Testis (tissue), 3 donors: ENCODE data around the gene RSPH3. TPM values are rescaled to one million over a fixed set of nuclear protein-coding genes. Genes with fewer than 3 reads are reported as not detected.

Experiments used
- DNase-seq: peaks from one replicate; pipeline ENCODE4 v3.0.0-alpha.2; 2019
- H3K27ac ChIP-seq, 2 donors: fragments of 200-600 bp; sonication (generic); one replicate each; pipeline ENCODE4 v1.5.1; 2019
- H3K27me3 ChIP-seq: fragments of 200-600 bp; sonication (generic); one replicate; pipeline ENCODE4 v1.5.1; 2019
- H3K36me3 ChIP-seq: fragments of 200-600 bp; sonication (generic); one replicate; pipeline ENCODE4 v1.5.1; 2017; ENCODE audit warnings: low read depth; ENCODE audit errors: missing control alignments
- H3K4me1 ChIP-seq: fragments of 200-600 bp; sonication (generic); one replicate; pipeline ENCODE4 v1.5.1; 2019
- H3K4me3 ChIP-seq, 2 donors: fragments of 200-600 bp; sonication (generic); one replicate each; pipeline ENCODE4 v1.5.1; 2017 to 2019
- H3K9me3 ChIP-seq: fragments of 200-600 bp; sonication (generic); one replicate; pipeline ENCODE4 v1.5.1; 2017
- POLR2A ChIP-seq: fragments of 450-650 bp; IDR thresholded peaks from one replicate; pipeline ENCODE4 v1.6.1; 2017; ENCODE audit warnings: antibody characterized with exemption, mild to moderate bottlenecking, moderate library complexity
- WGBS, 2 donors: methylation state at CpG; one replicate each; pipeline ENCODE4 v1.1.5; 2018; 5-methylcytosine and 5-hydroxymethylcytosine counted together
- intact Hi-C: fragments of 100-400 bp; cut with DNase I; formaldehyde crosslinking; loops from one replicate; pipeline ENCODE4 v1.15.1; 2023; ENCODE audit warnings: low total_unique reads
- polyA plus RNA-seq: library from polyadenylated mRNA; stranded (reverse); fragments of 350-450 nt; fragmentation: Illumina TruSeq; extraction: RNeasy Lipid Tissue Mini Kit (QIAGEN cat#74804); gene quantifications from one replicate; pipeline ENCODE4 v1.2.3, GENCODE V29; 2014; ENCODE audit warnings: low read depth, low replicate concordance; ENCODE audit not compliant: insufficient read depth
- total RNA-seq, 2 donors: library from RNA; depleted of rRNA; stranded (reverse); fragments of >200 nt; gene quantifications; one replicate each; pipeline ENCODE4 v1.2.3, GENCODE V29; 2016
- TF ChIP-seq, protein P1 (sequence below), 3 experiments: fragments of 450-650 bp in 2 of 3; fragments of 200-600 bp in 1 of 3; sonication (generic) in 1 of 3; IDR thresholded peaks; one replicate each; pipeline ENCODE4 v1.5.1; 2016 to 2019; ENCODE audit warnings: antibody characterized with exemption in 3 of 3, mild to moderate bottlenecking in 2 of 3, moderate library complexity in 1 of 3

Gene RSPH3
- total and polyA plus RNA-seq, 3 donors from 2014 or later = 15.7 to 41.9 (median 23.6) TPM

DNA sequence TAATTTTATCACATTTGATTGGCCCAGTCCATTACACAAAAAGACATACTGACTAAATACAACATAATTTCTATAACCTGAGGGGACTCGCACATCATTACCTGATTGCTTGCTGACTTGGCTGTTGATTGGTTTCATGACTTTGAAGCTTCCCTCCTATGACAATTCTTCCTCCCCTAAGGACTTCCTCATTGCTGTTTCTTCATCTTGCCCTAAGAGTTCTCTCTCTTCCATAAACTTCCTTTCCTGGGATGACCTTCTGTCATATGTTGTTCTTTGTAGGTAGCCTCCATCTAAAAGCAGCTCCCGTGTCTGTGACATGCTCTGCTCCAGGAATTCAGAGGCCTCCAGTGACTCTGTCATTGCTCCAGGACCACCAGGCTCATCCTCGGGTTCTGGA lies 22.6 kb downstream of the RSPH3 start:
- Histone ChIP-seq H3K9me3 (no peaks in the 10 kb centered on the region), H3K4me1 (no peaks in the 10 kb centered on the region), H3K27ac (no peak overlapping the region), H3K4me3 (no peak overlapping the region), H3K36me3 (no peaks in the 10 kb centered on the region), H3K27me3 (no peaks in the 10 kb centered on the region)
- intact Hi-C loops = no loop called here
- WGBS, 2 donors = 80 to 88% methylated on average over 3 of the region's 3 CpGs
- no peak for DNase-seq
- TF ChIP-seq, protein P1, sequence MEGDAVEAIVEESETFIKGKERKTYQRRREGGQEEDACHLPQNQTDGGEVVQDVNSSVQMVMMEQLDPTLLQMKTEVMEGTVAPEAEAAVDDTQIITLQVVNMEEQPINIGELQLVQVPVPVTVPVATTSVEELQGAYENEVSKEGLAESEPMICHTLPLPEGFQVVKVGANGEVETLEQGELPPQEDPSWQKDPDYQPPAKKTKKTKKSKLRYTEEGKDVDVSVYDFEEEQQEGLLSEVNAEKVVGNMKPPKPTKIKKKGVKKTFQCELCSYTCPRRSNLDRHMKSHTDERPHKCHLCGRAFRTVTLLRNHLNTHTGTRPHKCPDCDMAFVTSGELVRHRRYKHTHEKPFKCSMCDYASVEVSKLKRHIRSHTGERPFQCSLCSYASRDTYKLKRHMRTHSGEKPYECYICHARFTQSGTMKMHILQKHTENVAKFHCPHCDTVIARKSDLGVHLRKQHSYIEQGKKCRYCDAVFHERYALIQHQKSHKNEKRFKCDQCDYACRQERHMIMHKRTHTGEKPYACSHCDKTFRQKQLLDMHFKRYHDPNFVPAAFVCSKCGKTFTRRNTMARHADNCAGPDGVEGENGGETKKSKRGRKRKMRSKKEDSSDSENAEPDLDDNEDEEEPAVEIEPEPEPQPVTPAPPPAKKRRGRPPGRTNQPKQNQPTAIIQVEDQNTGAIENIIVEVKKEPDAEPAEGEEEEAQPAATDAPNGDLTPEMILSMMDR (IDR thresholded peaks at IDR 0.05) = no peak
- no peak for TF ChIP-seq POLR2A

DNA sequence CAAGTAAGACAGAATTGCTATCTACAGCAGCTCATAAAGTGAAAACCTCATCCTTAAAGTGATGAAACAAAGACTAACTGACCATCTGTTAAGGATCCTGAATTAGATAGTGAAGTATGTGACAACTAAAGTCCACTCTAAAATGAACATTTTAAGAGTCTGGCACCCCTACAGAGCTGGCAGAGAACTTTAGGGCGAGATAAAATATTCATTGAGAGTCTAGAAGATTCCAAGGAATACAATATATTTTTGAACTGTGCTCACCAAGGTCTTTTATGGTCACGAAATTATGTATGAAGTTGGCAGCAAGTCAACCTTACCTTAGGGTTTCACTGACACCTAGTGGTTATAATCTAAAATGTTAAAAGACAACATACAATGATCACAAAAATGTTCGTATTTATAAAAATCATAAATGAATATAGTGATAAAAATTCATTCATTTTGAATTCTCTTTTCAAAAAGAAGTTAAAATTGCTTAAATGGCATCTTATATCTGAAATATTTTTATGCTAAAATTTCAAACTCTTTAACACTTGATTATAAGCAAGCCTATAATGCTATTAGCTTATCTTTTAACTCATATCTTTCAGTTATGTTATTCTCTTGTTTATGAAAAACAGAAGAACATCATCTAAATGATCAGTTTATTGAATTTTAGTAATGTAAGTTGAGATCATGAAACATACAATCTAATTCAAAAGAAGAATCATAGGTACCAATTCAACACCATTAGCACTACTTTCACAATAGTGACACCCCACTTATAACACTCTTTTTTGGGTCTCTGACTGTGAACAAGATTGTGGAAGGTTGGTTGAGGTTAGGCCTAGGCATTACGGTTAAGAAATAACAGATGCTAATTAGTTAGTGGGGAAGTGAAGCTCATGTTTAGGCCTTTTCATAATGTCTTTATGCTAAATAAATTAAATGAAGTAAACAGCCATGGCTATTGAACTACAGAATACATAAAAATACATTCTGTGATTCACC lies 27.5 kb downstream of the RSPH3 start:
- 33 to 41% methylated on average over 4 of the region's 4 CpGs for WGBS, 2 donors
- intact Hi-C loops = loop anchor here (5.0 kb wide), 1 partner anchor 265 kb away; no protein-coding TSS in a partner anchor
- no peak for DNase-seq
- Histone ChIP-seq H3K4me1 (no peaks in the 10 kb centered on the region), H3K4me3 (no peak overlapping the region), H3K27me3 (no peaks in the 10 kb centered on the region), H3K27ac (no peak overlapping the region), H3K36me3 (no peaks in the 10 kb centered on the region), H3K9me3 (no peaks in the 10 kb centered on the region)
- TF ChIP-seq, protein P1 (IDR thresholded peaks at IDR 0.05) = peak; percentile 43 to 58 (median 55)
- TF ChIP-seq POLR2A = no peak

DNA sequence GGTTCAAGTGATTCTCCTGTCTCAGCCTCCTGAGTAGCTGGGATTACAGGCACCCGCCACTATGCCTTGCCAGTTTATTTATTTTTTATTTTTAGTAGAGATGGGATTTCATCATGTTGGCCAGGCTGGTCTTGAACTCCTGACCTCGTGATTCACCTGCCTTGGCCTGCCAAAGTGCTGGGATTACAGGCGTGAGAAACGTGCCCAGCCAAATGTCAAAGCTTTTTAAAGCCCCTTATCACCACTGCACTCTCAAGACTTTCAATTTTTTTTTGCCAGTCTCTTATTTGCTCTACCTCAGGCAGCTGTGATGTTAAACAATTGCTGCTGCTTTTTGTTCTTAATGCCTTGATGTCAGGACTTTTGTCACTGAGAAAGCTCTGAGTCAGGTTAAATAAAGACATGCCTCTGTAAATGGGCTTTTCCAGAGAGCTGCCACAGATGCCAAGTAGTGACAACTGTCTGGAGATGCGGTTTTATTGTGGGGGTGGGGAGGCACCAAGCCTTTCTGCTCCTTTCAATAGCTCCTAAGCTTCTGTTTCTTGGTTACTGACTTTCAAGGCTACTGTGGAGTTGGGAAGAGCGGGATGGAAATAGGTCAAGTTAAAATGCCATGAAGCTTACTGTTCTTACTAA lies 29.2 kb downstream of the RSPH3 start:
- 91 to 94% methylated on average over 6 of the region's 6 CpGs for WGBS, 2 donors
- Histone ChIP-seq H3K9me3 (no peaks in the 10 kb centered on the region), H3K27me3 (no peaks in the 10 kb centered on the region), H3K27ac (no peak overlapping the region), H3K4me3 (no peak overlapping the region), H3K4me1 (no peaks in the 10 kb centered on the region), H3K36me3 (no peaks in the 10 kb centered on the region)
- TF ChIP-seq, protein P1 (IDR thresholded peaks at IDR 0.05) = no peak
- no peak for TF ChIP-seq POLR2A
- intact Hi-C loops = loop anchor here (5.0 kb wide), 1 partner anchor 263 kb away; no protein-coding TSS in a partner anchor
- no peak for DNase-seq

DNA sequence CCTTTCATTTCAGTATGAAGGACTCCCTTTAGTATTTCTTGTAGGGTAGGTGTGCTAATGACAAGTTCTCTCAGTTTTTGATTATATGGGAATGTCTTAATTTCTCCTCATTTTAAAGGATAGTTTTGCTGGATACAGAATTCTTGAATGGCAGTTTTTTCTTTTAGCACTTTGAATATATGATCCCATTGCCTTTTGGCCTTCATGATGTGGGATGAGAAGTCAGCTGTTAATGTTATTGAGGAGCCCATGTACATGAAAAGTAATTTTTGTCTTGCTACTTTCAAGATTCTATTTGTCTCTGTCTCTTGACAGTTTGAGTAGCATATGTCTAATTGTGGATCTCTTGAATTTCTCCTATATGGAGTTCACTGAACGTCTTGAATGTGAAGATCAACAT lies 30.9 kb downstream of the RSPH3 start:
- no peaks in the 10 kb centered on the region for H3K4me1 ChIP-seq
- H3K36me3 ChIP-seq = no peaks in the 10 kb centered on the region
- 94 to 97% methylated on average over 1 of the region's 1 CpG for WGBS, 2 donors
- H3K27ac ChIP-seq = no peak overlapping the region
- intact Hi-C loops = no loop called here
- no peak overlapping the region for H3K4me3 ChIP-seq
- H3K27me3 ChIP-seq = no peaks in the 10 kb centered on the region
- no peak for DNase-seq
- TF ChIP-seq POLR2A = no peak
- TF ChIP-seq, protein P1 (IDR thresholded peaks at IDR 0.05) = no peak
- no peaks in the 10 kb centered on the region for H3K9me3 ChIP-seq
